CD4-positive, alpha-beta T cell treated with Interleukin-10 for 1 hour (primary cell): Measurements from ENCODE around the gene HOATZ.
A peak's percentile ranks its signal among the peaks of the same experiment; 100 is the strongest.

Experiments
- DNase-seq: peaks from one replicate; pipeline ENCODE4 v3.0.0-alpha.2; 2020

HOATZ gene

GRCh38 chr11:111550258-111550657 is 35.7 kb downstream of the HOATZ start:
- DNase-seq: no peak

DNA sequence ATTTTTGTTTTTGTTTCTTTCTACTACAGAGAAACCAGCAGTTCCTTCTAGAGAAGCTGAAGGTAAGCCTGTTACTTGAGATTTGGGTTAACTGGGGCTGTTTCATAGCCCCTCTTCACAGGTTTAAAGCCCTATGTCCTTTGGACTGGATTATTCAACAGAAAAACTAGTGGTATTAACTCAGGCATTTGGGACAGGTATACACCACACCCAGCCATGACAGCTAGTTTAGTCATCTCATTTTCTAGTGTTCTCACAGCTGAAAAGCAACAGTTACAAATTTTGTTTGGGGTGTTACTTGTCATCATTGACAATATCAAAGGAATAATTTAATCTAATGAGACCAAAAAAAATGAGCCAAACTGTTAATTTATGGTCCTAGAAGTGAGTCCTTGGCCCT is 40.0 kb downstream of the HOATZ start:
- no peak for DNase-seq

DNA sequence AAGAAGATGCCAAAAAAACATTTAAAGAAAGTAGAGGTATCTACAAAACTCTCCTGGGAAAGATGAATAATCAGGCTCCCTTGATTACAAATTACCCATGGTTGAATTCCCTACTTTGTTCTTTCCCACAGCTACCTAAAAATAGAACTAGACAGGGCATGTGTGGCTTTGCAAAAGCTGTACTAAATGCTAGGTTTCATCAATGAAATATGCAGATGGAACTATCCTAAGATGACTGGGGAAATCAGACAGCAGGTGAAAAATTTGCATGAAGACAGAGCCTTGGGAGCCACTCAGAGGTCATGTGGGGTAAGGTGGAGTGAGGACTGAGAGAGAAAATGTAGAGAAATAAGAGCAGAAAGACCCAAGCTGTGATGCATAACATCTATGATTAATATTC is 40.7 kb downstream of the HOATZ start:
- DNase-seq: no peak

GRCh38 chr11:111557425-111558111 is 43.0 kb downstream of the HOATZ start:
- no peak for DNase-seq

DNA sequence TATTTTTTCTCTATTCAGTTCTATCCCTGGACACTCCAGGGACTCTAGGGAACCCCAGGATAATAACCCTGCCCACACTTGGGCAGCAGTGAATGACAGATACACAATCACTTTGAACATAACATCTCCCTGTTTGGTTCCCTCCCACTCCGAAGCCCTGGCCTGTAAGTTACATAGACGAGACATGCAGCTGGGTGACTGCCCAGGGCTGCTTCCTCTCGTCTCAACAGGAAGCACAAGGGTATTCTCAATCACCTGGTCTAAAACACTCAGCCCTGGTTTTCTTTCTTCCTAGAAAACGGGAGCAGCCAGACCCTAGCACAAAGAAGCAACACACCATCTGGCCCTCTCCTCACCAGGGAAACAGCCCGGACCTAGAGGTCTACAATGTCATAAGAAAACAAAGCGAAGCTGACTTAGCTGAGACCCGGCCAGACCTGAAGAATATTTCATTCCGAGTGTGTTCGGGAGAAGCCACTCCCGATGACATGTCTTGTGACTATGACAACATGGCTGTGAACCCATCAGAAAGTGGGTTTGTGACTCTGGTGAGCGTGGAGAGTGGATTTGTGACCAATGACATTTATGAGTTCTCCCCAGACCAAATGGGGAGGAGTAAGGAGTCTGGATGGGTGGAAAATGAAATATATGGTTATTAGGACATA is 45.4 kb downstream of the HOATZ start:
- DNase-seq: no peak

- no peak for DNase-seq
Measured at GRCh38 chr11:111560800-111561199, 46.2 kb downstream of the HOATZ start.

GRCh38 chr11:111561306-111561705 is 46.7 kb downstream of the HOATZ start:
- DNase-seq: no peak

DNA sequence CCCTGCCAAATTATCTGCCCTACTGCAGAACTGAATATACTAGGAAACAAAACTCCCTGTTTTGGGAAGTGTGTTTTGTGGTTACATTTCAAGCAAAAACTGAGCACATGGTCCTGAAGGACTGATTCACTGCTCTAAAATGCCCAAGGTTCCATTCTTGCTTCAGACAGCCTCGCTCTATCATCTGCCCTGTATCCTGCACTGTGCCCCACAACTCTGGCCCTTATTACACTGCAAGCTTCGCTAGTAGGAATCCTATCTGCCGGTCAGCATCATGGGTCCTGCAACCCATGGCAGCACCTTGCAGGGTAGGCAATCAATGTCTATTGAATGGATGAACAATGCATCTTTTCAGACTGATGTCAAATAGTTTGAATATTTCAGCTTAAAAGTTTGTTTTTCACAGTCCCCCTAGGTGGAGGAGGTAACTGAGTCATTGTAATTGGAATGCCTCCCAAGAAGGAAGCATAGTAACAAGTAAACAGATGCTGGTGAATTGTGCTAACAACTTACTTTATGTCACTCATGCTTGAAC is 47.3 kb downstream of the HOATZ start:
- DNase-seq: no peak

DNA sequence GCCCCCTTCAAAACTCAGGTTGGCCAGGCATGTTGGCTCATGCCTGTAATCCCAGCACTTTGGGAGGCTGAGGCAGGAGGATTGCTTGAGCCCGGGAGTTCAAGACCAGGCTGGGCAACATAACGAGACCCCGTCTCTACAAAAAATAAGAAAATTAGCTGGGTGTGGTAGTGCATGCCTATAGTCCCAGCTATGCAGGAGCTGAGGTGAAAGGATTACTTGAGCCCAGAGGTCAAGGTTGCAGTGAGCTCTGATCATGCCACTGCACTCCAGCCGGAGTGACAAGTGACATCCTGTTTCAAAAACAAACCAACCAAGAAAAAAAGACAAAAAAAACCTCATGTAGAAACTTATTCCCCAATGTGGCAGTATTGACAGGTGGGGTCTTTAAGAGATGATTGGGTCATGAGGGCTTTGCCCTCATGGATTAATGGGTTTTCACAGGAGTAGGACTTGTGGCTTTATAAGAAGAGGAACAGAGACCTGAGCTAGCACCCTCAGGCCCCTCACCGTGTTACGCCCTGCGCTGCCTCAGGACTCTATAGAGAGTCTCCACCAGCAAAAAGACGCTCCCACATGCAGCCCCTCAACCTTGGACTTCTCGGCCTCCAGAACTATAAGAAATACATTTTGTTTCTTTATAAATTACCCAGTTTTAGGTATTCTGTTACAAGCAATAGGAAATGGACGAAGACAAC is 48.3 kb downstream of the HOATZ start:
- no peak for DNase-seq

GRCh38 chr11:111565114-111565720 is 50.6 kb downstream of the HOATZ start:
- DNase-seq: peak; percentile 70

- DNase-seq: no peak
Measured at GRCh38 chr11:111566324-111566723, 51.7 kb downstream of the HOATZ start.

DNA sequence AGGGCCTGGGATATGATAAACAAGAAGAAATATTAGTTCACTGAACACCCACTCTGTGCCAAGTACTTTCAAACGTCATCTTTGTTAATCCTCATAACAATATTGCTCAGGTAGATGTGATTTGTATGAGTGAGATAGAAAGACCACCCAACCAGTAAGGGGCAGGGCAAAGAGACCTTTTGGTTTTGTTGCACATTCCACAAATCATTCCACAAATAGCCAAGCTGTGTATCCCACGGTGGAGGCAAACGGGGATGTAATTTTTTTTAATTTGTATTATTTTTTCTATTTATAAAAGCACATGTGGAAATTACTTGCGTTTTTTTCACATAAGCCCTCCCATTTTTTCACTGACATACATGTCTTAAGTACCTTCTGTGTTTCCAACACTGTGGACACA is 54.9 kb downstream of the HOATZ start:
- DNase-seq: no peak

GRCh38 chr11:111570796-111571195 is 56.2 kb downstream of the HOATZ start:
- no peak for DNase-seq

DNA sequence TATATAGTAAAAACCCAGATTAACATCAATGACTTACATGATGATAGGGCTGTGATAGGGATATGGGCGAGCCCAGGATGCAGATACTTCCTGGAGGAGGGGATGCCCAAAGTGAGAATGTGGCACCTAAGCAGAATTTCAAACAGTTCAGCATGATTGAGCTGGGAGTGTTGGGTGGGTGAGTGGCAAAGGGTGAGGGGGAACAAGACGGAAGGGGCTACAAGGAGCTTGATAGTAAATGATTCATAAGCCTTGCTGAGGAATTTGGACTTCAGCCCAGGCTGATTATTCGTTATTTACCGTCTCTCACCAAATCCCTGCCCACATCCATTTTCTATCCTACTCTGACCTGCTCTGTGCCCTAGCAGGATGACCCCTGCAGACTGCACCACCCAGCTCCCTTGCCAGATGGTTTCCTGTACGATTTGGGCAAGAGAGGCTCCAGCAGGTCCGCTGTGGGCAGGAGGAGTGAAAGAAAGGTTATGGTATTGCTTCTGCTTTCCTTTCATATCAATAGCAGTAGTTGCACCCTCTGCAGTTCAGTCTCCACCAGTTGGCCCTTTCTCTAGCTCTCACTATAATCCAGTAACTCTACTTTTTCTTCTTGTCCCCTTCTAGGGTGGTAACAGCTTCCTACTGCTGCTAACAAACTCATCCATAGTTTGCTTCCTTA is 57.4 kb downstream of the HOATZ start:
- DNase-seq: no peak

DNA sequence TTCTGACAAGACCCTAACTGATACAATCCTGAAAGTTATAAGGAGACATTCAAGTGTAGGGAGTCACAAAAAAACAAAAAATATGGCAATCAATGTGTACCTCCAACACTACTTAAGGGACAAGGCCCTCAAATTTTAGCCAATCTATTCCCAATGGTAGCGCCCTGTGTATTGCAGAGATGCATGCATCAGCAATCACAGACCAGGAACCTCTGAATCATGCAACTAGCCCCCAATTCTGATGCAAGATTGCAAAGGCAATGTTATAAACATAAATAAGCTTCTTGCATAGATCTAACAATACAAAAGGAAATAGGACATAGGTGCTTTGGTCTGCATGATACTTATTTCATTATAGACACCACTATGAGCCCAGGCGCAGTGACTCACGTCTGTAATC is 58.0 kb downstream of the HOATZ start:
- no peak for DNase-seq

- no peak for DNase-seq
Measured at GRCh38 chr11:111573821-111574249, 59.3 kb downstream of the HOATZ start.

DNA sequence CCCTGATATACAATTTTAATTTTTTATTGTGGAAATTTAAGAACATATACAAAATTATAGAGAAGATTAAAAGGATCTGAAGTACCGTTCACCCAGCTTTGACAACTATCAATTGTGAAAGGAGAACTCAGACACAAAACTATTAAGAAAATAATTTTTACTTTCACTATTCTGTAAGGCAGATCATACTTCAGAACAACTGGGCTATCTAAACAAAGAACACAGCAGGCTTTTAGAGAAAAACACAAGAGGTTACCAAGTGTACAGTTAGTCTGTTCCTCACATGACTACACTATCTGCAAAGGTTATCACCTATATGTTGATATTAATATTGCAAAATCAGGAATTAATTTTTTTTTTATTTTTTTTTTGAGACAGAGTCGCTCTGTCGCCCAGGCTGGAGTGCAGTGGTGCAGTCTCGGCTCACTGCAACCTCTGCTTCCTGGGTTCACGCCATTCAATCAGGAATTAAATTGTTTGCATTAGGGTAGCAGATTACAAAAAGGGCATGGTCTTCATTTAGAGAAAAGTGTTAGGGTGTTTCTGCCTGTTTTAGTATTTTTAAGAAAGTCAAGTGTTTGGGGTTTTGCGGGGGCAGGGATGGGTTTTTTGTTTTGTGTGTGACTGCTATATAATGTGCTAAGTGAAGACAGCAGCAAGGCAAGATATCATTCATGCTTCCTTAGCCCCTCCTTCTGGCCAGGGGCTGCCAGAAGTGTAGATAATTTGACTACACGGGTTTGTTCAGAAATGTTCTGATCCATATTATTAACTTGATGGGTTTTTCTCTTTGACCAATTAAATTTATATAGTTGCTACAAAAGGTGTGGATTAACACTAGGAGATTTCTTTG is 60.0 kb downstream of the HOATZ start:
- DNase-seq: no peak

DNA sequence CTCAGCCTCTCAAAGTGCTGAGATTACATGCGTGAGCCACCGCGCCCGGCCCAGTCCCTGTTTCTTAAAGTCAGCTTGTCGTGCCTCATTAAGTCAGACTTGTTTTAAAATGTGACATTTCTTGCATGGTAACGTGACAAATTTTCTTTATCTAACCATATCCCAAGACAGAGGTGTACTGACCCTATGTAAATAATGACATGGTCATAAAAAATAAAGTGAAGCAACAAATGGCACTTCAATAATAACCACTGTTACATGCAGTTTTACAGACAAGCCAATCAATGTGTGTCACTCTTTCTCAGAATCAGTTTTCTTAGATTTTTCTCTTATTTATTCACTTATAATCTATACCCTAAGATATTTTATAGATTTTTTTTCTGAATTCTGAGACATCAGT is 61.2 kb downstream of the HOATZ start:
- DNase-seq: no peak

- DNase-seq: no peak
Measured at GRCh38 chr11:111577821-111578220, 63.2 kb downstream of the HOATZ start.

- DNase-seq: no peak
Measured at GRCh38 chr11:111581341-111581740, 66.8 kb downstream of the HOATZ start.

- no peak for DNase-seq
Measured at GRCh38 chr11:111582163-111582562, 67.6 kb downstream of the HOATZ start.

DNA sequence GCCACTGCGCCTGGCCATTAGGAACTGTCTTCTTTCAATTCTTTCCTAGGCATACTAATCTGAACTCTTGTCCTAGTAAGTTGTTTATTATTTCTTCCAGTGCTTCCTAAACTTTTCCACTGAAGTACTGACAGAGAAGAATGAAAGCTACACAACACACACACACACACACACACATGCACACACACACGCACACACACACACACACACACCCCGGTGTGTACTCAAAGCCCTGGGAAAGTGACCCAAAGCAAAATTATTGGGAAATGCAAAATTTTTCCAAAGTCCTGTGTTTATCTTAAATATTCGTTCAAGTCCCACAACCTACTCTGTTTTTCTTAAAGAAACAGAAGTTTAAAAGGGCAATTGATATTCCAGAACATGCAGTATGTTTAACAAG is 68.3 kb downstream of the HOATZ start:
- DNase-seq: no peak
